Measurements from ENCODE around the gene ITGB1BP2.

- TF ChIP-seq, protein P1, sequence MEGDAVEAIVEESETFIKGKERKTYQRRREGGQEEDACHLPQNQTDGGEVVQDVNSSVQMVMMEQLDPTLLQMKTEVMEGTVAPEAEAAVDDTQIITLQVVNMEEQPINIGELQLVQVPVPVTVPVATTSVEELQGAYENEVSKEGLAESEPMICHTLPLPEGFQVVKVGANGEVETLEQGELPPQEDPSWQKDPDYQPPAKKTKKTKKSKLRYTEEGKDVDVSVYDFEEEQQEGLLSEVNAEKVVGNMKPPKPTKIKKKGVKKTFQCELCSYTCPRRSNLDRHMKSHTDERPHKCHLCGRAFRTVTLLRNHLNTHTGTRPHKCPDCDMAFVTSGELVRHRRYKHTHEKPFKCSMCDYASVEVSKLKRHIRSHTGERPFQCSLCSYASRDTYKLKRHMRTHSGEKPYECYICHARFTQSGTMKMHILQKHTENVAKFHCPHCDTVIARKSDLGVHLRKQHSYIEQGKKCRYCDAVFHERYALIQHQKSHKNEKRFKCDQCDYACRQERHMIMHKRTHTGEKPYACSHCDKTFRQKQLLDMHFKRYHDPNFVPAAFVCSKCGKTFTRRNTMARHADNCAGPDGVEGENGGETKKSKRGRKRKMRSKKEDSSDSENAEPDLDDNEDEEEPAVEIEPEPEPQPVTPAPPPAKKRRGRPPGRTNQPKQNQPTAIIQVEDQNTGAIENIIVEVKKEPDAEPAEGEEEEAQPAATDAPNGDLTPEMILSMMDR (conservative IDR thresholded peaks at IDR 0.05), result no peak
- no peak for TF ChIP-seq ZFX (IDR thresholded peaks at IDR 0.05)
These were observed 10.2 kb upstream of the ITGB1BP2 start for GRCh38 chrX:71291381-71291780.

All from C4-2B (cell line).